ENCODE measurements around the gene HS1BP3.

The HS1BP3 gene

GRCh38 chr2:20604951-20605381 is 45.9 kb downstream of the HS1BP3 start:
- Histone ChIP-seq H3K79me2 (ENCODE audit: insufficient read depth, low read length) (no peaks in the 10 kb centered on the region), H2AFZ (ENCODE audit: low read depth, low read length, severe bottlenecking) (no peak overlapping the region), H3K36me3 (ENCODE audit: low read length) (no peaks in the 10 kb centered on the region), H3K27ac (ENCODE audit: low read depth, low read length) (no peak overlapping the region), H3K4me2 (ENCODE audit: low read depth, low read length, poor library complexity, severe bottlenecking) (no peak overlapping the region), H3K9me2 (replicated peaks; ENCODE audit: insufficient read depth, low read length) (no peaks in the 10 kb centered on the region), H3K4me3 (ENCODE audit: insufficient read depth, low read length, poor library complexity, severe bottlenecking) (no peak overlapping the region), H3K9me3 (ENCODE audit: insufficient read depth, low read length) (no peaks in the 10 kb centered on the region), H3F3A (ENCODE audit: insufficient read depth) (no peaks in the 10 kb centered on the region), H3K9ac (ENCODE audit: low read length) (no peak overlapping the region), H4K20me1 (ENCODE audit: low read depth, low read length) (no peaks in the 10 kb centered on the region; the same call in 1 of the 2 replicates), H3K27me3 (ENCODE audit: low read length) (no peaks in the 10 kb centered on the region)
- TF ChIP-seq EZH2phosphoT487 (conservative IDR thresholded peaks at IDR 0.05; ENCODE audit: low read length), result no peak

- Histone ChIP-seq H3K4me3 (ENCODE audit: insufficient read depth, low read length, poor library complexity, severe bottlenecking) (no peak overlapping the region), H3K27me3 (ENCODE audit: low read length) (no peaks in the 10 kb centered on the region), H3K36me3 (ENCODE audit: low read length) (no peaks in the 10 kb centered on the region), H3K4me2 (ENCODE audit: low read depth, low read length, poor library complexity, severe bottlenecking) (no peak overlapping the region), H3K9me2 (replicated peaks; ENCODE audit: insufficient read depth, low read length) (no peaks in the 10 kb centered on the region), H2AFZ (ENCODE audit: low read depth, low read length, severe bottlenecking) (no peak overlapping the region), H3K27ac (ENCODE audit: low read depth, low read length) (no peak overlapping the region), H3F3A (ENCODE audit: insufficient read depth) (no peaks in the 10 kb centered on the region), H4K20me1 (ENCODE audit: low read depth, low read length) (no peaks in the 10 kb centered on the region; the same call in 1 of the 2 replicates), H3K9ac (ENCODE audit: low read length) (no peak overlapping the region), H3K79me2 (ENCODE audit: insufficient read depth, low read length) (no peaks in the 10 kb centered on the region), H3K9me3 (ENCODE audit: insufficient read depth, low read length) (no peaks in the 10 kb centered on the region)
- no peak for TF ChIP-seq CTCF (IDR thresholded peaks at IDR 0.05; ENCODE audit: insufficient read depth, low read length, poor library complexity, severe bottlenecking)
- TF ChIP-seq EZH2phosphoT487 (conservative IDR thresholded peaks at IDR 0.05; ENCODE audit: low read length), result no peak
Measured at GRCh38 chr2:20604401-20604911, 46.4 kb downstream of the HS1BP3 start.

DNA sequence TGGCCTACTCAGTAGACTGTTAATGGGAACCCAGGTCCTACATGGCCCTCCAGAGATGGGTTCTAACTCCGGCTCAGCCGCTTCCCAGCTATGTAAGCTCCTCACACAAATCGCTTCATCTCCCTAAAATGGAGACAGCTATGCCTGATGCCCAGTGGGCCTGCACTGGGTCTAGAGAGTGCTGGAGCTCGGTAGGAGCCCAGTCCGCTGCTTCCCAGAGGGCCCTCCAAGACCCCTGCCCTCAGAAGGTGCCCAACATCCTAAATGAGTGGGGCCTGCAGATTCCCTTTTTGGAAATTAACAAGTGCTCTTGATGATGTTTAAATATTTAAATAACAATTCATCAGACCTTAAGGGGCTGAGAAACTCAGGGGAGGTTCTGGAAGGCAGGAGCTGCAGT is 47.1 kb downstream of the HS1BP3 start:
- no peaks in the 10 kb centered on the region for H3K9me2 ChIP-seq (replicated peaks; ENCODE audit: insufficient read depth, low read length)
- H3K27me3 ChIP-seq (ENCODE audit: low read length), result no peaks in the 10 kb centered on the region
- H3K4me2 ChIP-seq (ENCODE audit: low read depth, low read length, poor library complexity, severe bottlenecking), result no peak overlapping the region
- H3K4me3 ChIP-seq (ENCODE audit: insufficient read depth, low read length, poor library complexity, severe bottlenecking), result no peak overlapping the region
- no peaks in the 10 kb centered on the region for H3K36me3 ChIP-seq (ENCODE audit: low read length)
- no peaks in the 10 kb centered on the region for H3K9me3 ChIP-seq (ENCODE audit: insufficient read depth, low read length)
- H4K20me1 ChIP-seq (ENCODE audit: low read depth, low read length), result no peaks in the 10 kb centered on the region; the same call in 1 of the 2 replicates
- no peaks in the 10 kb centered on the region for H3K79me2 ChIP-seq (ENCODE audit: insufficient read depth, low read length)
- H3K27ac ChIP-seq (ENCODE audit: low read depth, low read length), result no peak overlapping the region
- H3K9ac ChIP-seq (ENCODE audit: low read length), result no peak overlapping the region
- H3F3A ChIP-seq (ENCODE audit: insufficient read depth), result no peaks in the 10 kb centered on the region
- TF ChIP-seq CTCF (IDR thresholded peaks at IDR 0.05; ENCODE audit: insufficient read depth, low read length, poor library complexity, severe bottlenecking), result no peak
- no peak overlapping the region for H2AFZ ChIP-seq (ENCODE audit: low read depth, low read length, severe bottlenecking)

- Histone ChIP-seq H3K27me3 (ENCODE audit: low read length) (no peaks in the 10 kb centered on the region), H4K20me1 (ENCODE audit: low read depth, low read length) (no peaks in the 10 kb centered on the region; the same call in 1 of the 2 replicates), H3K9me3 (ENCODE audit: insufficient read depth, low read length) (no peaks in the 10 kb centered on the region), H3K4me3 (ENCODE audit: insufficient read depth, low read length, poor library complexity, severe bottlenecking) (no peak overlapping the region), H3K27ac (ENCODE audit: low read depth, low read length) (no peak overlapping the region), H3K9ac (ENCODE audit: low read length) (no peak overlapping the region), H3F3A (ENCODE audit: insufficient read depth) (no peaks in the 10 kb centered on the region), H2AFZ (ENCODE audit: low read depth, low read length, severe bottlenecking) (no peak overlapping the region), H3K79me2 (ENCODE audit: insufficient read depth, low read length) (no peaks in the 10 kb centered on the region), H3K36me3 (ENCODE audit: low read length) (no peaks in the 10 kb centered on the region), H3K9me2 (replicated peaks; ENCODE audit: insufficient read depth, low read length) (no peaks in the 10 kb centered on the region), H3K4me2 (ENCODE audit: low read depth, low read length, poor library complexity, severe bottlenecking) (no peak overlapping the region)
- TF ChIP-seq CTCF (IDR thresholded peaks at IDR 0.05; ENCODE audit: insufficient read depth, low read length, poor library complexity, severe bottlenecking) (no peak), EZH2phosphoT487 (conservative IDR thresholded peaks at IDR 0.05; ENCODE audit: low read length) (no peak)
Measured at GRCh38 chr2:20602803-20603202, 48.1 kb downstream of the HS1BP3 start.
